ENCODE results near the gene FHL3. TPM values are rescaled to one million over a fixed set of nuclear protein-coding genes. Genes with fewer than 3 reads are reported as not detected.

FHL3 gene
- polyA plus RNA-seq, 3 donors from 2014 or later: 36.8 to 121 (median 74.1) TPM

- Mint-ChIP-seq H3K36me3 (peaks cover 5 to 29% (median 9%) of the 10 kb centered on the region in 3 donors), H3K27ac (peak overlapping the region in 5 of 6 donors; percentile 59 to 98 (median 96)), H3K27me3 (ENCODE audit: low read depth in 3 of 3) (peaks cover 5 to 10% (median 5%) of the 10 kb centered on the region in 3 donors), H3K4me3 (peak overlapping the region in 3 of 5 donors; percentile 95 to 99 (median 98)), H3K4me1 (peaks cover 63% of the 10 kb centered on the region in 2 donors), H3K9me3 (no peaks in the 10 kb centered on the region)
- no peak for DNase-seq
These were observed 8.9 kb upstream of the FHL3 start for GRCh38 chr1:38014171-38014570.

- peaks cover 63 to 66% of the 10 kb centered on the region in 2 donors for H3K4me1 Mint-ChIP-seq
- H3K36me3 Mint-ChIP-seq: peaks cover 0 to 20% (median 0%) of the 10 kb centered on the region in 3 donors
- peaks cover 5 to 10% (median 5%) of the 10 kb centered on the region in 3 donors for H3K27me3 Mint-ChIP-seq (ENCODE audit: low read depth in 3 of 3)
- no peak for DNase-seq
- H3K27ac Mint-ChIP-seq: peak overlapping the region; percentile 96 to 99 (median 98)
- no peaks in the 10 kb centered on the region for H3K9me3 Mint-ChIP-seq
- peak overlapping the region; percentile 95 to 99 (median 99) for H3K4me3 Mint-ChIP-seq
These were observed 7.9 kb upstream of the FHL3 start for GRCh38 chr1:38013227-38013622.

- peaks cover 0 to 17% (median 0%) of the 10 kb centered on the region in 3 donors for H3K36me3 Mint-ChIP-seq
- H3K4me1 Mint-ChIP-seq: peaks cover 63 to 67% of the 10 kb centered on the region in 2 donors
- peaks cover 5 to 10% (median 5%) of the 10 kb centered on the region in 3 donors for H3K27me3 Mint-ChIP-seq (ENCODE audit: low read depth in 3 of 3)
- no peaks in the 10 kb centered on the region for H3K9me3 Mint-ChIP-seq
- peak within 1 kb of the TSS; percentile 95 to 99 (median 99) for H3K4me3 Mint-ChIP-seq
- H3K27ac Mint-ChIP-seq: peak within 1 kb of the TSS; percentile 96 to 99 (median 98)
- peak; percentile 92 to 93 (median 92) for DNase-seq
These were observed 7.3 kb upstream of the FHL3 start, which contains the start of gene UTP11 for GRCh38 chr1:38012363-38013226. TSS of gene UTP11 (plus strand) at chr1:38012734. CDS start at chr1:38012803, 69 bp downstream.

DNA sequence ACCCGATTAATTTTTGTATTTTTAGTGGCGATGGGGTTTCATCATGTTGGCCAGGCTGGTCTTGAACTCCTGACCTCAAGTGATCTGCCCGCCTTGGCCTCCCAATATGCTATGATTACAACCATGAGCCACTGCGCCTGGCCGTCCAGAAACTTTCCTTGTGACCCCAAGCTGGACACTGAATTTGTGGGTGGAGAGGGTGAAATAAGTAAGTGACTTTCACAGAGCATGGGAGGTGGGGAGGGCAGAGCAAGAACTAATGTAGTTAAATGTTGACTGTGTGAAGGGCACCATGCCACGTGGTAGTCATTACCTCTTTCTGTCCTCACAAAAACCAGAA is 4.5 kb upstream of the FHL3 start:
- H3K27me3 Mint-ChIP-seq (ENCODE audit: low read depth in 3 of 3): peaks cover 7 to 10% (median 7%) of the 10 kb centered on the region in 3 donors

DNA sequence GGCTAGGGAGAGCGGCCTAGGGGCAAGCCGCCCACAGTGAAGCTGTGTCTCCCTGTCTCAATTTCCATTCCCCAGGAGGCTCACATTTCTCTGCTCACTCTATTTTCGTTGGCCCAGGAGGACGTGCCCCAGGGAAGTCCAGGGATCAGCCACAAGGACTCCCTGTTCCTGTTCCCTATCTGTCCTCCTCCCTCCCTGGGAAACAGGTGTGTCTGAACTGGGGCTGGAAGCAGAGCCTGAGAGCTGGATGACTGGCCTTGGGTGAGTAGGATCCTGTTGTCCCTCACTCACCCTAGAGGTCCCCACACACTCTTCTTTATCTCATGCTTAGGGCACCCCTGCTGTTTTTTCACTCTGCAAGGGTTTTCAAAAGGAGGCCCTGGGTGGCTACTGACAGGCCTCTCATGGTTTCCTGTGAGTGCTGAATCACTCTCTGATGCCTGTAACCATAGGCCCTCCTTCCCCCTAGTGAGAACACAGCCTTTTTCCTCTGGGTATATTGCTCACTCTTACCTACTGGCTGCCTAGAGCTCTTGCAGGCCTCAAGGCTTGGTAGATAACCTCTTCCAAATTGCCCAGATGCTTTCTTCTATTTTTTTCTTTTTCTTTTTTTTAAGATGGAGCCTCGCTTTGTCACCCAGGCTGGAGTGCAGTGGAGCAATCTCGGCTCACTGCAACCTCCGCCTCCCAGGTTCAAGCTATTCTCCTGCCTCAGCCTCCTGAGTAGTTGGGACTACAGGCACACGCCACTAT is 4.0 kb upstream of the FHL3 start:
- Mint-ChIP-seq H3K4me1 (peaks cover 81 to 85% of the 10 kb centered on the region in 2 donors), H3K36me3 (peaks cover 0 to 3% (median 0%) of the 10 kb centered on the region in 3 donors), H3K27me3 (ENCODE audit: low read depth in 3 of 3) (peaks cover 7 to 12% (median 7%) of the 10 kb centered on the region in 3 donors), H3K27ac (peak overlapping the region; percentile 92 to 99 (median 97)), H3K9me3 (no peaks in the 10 kb centered on the region), H3K4me3 (peak overlapping the region; percentile 68 to 82 (median 77))
- DNase-seq: peak; percentile 73 to 82 (median 74)

More for the DNA sequence above, 4.5 kb upstream of the FHL3 start:
- Mint-ChIP-seq H3K4me1 (peaks cover 76 to 83% of the 10 kb centered on the region in 2 donors), H3K27ac (peak overlapping the region; percentile 92 to 99 (median 97)), H3K36me3 (no peaks in the 10 kb centered on the region), H3K4me3 (peak overlapping the region; percentile 38 to 82 (median 73)), H3K9me3 (no peaks in the 10 kb centered on the region)
- no peak for DNase-seq

DNA sequence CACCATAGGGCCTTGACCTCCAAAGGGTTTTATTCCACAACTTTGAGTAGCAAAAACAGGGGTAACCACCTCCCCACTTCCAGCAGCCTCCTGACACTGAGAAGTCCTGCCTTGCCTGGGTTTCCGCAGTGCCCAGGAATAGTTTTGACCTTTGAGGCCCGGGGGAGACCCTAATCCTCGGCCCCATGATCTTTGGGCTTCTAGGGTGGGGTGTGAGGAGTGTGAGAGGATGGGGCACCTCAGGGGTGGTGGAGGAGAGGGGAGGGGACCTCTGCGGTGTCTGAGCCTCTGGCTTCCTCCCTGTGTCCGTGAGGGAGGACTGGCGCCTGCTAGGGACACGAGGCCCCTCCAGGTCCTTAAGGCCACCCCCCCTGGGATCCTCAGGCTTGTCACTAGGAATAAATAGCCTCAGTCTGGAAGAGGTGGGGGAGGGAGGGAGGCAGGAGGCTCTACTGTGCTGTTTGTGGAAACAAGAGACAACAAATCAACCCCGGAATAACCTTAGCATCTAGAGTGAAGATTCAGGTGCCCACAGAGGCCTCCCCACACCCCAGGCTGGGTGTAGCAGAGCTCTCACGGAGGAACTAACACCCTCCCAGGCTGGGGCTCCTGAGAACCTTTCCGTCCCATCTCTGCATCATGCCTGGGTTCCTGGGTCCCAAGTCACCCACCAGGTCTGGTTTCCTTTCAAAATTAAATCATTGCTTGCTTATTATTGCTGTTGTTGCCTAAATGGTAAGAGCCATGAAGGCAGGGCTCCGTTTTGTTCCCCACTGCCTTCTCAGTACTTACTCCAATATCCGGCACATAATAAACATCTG is 904 bp upstream of the FHL3 start:
- peak; percentile 53 to 57 (median 57) for DNase-seq
- Mint-ChIP-seq H3K27ac (peak overlapping the region; percentile 90 to 96 (median 92)), H3K4me1 (peaks cover 77% of the 10 kb centered on the region in 2 donors), H3K4me3 (peak overlapping the region; percentile 74 to 85 (median 82)), H3K9me3 (no peaks in the 10 kb centered on the region), H3K36me3 (peaks cover 0 to 3% (median 0%) of the 10 kb centered on the region in 3 donors), H3K27me3 (ENCODE audit: low read depth in 3 of 3) (peaks cover 1 to 7% (median 2%) of the 10 kb centered on the region in 3 donors)

- H3K36me3 Mint-ChIP-seq: peaks cover 0 to 3% (median 0%) of the 10 kb centered on the region in 3 donors
- no peaks in the 10 kb centered on the region for H3K9me3 Mint-ChIP-seq
- peak overlapping the region; percentile 85 to 96 (median 94) for H3K27ac Mint-ChIP-seq
- peaks cover 77% of the 10 kb centered on the region in 2 donors for H3K4me1 Mint-ChIP-seq
- peak in 1 of 3 donors; percentile 41 for DNase-seq
- peaks cover 1 to 5% (median 2%) of the 10 kb centered on the region in 3 donors for H3K27me3 Mint-ChIP-seq (ENCODE audit: low read depth in 3 of 3)
- peak overlapping the region; percentile 92 to 97 (median 94) for H3K4me3 Mint-ChIP-seq
These were observed 818 bp downstream of the FHL3 start for GRCh38 chr1:38004284-38005108.

- Mint-ChIP-seq H3K27me3 (ENCODE audit: low read depth in 3 of 3) (peaks cover 1 to 7% (median 2%) of the 10 kb centered on the region in 3 donors), H3K9me3 (no peaks in the 10 kb centered on the region), H3K4me1 (peaks cover 77% of the 10 kb centered on the region in 2 donors), H3K36me3 (peaks cover 2 to 5% (median 3%) of the 10 kb centered on the region in 3 donors), H3K27ac (peak overlapping the region; percentile 85 to 96 (median 94)), H3K4me3 (peak overlapping the region; percentile 92 to 97 (median 94))
- no peak for DNase-seq
These were observed 1.8 kb downstream of the FHL3 start for GRCh38 chr1:38003261-38004250.

- peak; percentile 37 to 51 (median 50) for DNase-seq
- Mint-ChIP-seq H3K36me3 (peaks cover 9 to 13% (median 10%) of the 10 kb centered on the region in 3 donors), H3K4me1 (peaks cover 63 to 69% of the 10 kb centered on the region in 2 donors), H3K4me3 (peak overlapping the region; percentile 56 to 84 (median 66)), H3K27me3 (ENCODE audit: low read depth in 3 of 3) (peaks cover 0 to 9% (median 0%) of the 10 kb centered on the region in 3 donors), H3K27ac (peak overlapping the region; percentile 86 to 96 (median 94)), H3K9me3 (no peaks in the 10 kb centered on the region)
These were observed 4.5 kb downstream of the FHL3 start for GRCh38 chr1:38000529-38001455.

DNA sequence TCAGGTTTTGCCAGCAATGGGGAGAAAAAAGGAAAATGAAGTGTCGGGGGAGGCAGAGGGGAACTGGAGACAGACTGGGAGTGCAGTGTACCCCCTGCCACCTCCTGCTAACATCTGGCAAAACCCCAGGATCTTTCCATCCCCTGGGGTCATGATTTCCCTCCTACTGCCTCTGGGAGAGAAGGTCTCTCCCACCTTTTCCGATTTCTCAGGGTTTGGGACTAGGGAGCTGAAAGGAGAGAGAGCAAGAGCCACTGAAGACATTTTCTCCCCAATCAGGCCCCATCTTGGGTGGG is 5.1 kb downstream of the FHL3 start:
- no peak for DNase-seq
- Mint-ChIP-seq H3K36me3 (peaks cover 10 to 15% (median 12%) of the 10 kb centered on the region in 3 donors), H3K27me3 (ENCODE audit: low read depth in 3 of 3) (peaks cover 0 to 9% (median 0%) of the 10 kb centered on the region in 3 donors), H3K27ac (peak overlapping the region; percentile 86 to 96 (median 94)), H3K9me3 (no peaks in the 10 kb centered on the region), H3K4me1 (peaks cover 66 to 71% of the 10 kb centered on the region in 2 donors), H3K4me3 (peak overlapping the region; percentile 56 to 84 (median 66))

All from immature natural killer cell (primary cell).